Upper lobe of left lung (tissue), 4 donors: ENCODE measurements around the gene UBE2C.
"Not testable (repeated sequence)": the region's sequence is repeated elsewhere in the genome, so short reads cannot be mapped to it uniquely, and the experiment has no call there.

ENCODE experiments used
- POLR2A ChIP-seq, 4 donors: fragments of 450-650 bp; IDR thresholded peaks; one replicate each; pipeline ENCODE4 v1.5.1; 2016 to 2017; ENCODE audit warnings: antibody characterized with exemption in 4 of 4, mild to moderate bottlenecking in 2 of 4
- TF ChIP-seq, protein P1 (sequence below), 6 experiments: fragments of 450-650 bp in 4 of 6; fragments of 200-600 bp in 2 of 6; sonication (generic) in 2 of 6; IDR thresholded peaks; one replicate each; pipeline ENCODE4 v1.5.1; 2016 to 2019; ENCODE audit warnings: antibody characterized with exemption in 6 of 6

DNA sequence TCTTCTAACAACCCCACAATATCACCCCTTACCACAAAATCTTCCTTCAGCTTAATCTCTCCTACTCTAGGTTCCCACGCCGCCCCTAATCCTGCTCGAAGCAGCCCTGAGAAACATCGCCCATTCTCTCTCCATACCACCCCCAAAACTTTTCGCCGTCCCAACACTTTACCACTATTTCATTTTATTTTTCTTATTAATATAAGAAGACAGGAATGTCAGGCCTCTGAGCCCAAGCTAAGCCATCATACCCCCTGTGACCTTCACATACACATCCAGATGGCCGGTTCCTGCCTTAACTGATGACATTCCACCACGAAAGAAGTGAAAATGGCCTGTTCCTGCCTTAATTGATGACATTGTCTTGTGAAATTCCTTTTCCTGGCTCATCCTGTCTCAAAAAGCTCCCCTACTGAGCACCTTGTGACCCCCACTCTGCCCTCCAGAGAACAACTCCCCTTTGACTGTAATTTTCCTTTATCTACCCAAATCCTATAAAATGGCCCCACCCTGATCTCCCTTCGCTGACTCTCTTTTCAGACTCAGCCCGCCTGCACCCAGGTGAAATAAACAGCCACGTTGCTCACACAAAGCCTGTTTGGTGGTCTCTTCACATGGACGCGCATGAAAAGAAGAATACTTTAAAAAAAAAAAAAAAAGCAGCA, 47.7 kb upstream of the UBE2C start:
- TF ChIP-seq, protein P1, sequence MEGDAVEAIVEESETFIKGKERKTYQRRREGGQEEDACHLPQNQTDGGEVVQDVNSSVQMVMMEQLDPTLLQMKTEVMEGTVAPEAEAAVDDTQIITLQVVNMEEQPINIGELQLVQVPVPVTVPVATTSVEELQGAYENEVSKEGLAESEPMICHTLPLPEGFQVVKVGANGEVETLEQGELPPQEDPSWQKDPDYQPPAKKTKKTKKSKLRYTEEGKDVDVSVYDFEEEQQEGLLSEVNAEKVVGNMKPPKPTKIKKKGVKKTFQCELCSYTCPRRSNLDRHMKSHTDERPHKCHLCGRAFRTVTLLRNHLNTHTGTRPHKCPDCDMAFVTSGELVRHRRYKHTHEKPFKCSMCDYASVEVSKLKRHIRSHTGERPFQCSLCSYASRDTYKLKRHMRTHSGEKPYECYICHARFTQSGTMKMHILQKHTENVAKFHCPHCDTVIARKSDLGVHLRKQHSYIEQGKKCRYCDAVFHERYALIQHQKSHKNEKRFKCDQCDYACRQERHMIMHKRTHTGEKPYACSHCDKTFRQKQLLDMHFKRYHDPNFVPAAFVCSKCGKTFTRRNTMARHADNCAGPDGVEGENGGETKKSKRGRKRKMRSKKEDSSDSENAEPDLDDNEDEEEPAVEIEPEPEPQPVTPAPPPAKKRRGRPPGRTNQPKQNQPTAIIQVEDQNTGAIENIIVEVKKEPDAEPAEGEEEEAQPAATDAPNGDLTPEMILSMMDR (IDR thresholded peaks at IDR 0.05), result not testable (repeated sequence)
- TF ChIP-seq POLR2A (IDR thresholded peaks at IDR 0.05), result not testable (repeated sequence)
